Measurements from ENCODE around the gene GLI1.

GLI1 gene

DNA sequence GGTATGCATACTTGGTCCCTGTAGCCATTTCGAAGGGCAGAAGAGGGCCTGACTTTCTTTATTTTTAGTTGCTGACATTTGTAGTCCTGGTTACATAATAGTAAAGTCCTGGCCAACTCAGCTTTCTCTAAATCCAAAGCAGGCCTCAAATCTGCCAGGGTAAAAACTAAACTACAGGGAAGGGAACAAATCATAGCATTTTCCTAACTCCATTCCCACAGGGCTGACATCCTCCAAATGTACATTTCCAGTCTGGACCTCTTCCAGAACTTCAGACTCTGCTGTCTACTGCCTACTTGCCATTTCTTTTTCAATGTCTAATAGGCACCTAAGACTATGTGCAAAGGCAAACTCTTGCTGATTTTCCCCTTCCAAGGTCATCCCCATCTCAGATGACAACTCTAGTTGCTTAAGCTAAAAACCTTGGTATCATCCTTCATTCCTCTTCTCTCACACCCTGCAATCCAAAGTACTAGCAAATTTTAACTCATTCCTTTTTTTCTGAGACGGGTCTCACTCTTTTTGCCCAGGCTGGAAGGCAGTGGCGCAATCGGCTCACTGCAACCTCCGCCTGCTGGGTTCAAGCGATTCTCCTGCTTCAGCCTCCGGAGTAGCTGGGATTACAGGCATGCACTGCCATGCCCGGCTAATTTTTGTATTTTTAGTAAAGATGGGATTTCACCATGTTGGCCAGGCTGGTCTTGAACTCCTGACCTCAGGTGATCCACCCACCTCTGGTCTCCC is 58.8 kb downstream of the GLI1 start:
- no peak for TF ChIP-seq CTCF (conservative IDR thresholded peaks at IDR 0.05)
- peak overlapping the region; percentile 99 for H3K27ac ChIP-seq

- peak overlapping the region; percentile 99 for H3K27ac ChIP-seq
- no peak for TF ChIP-seq CTCF (conservative IDR thresholded peaks at IDR 0.05)
Measured at GRCh38 chr12:57518920-57519795, 59.6 kb downstream of the GLI1 start.

- 0 out of 2 replicates have a peak, but pooled peaks have one; percentile 6 for TF ChIP-seq CTCF (conservative IDR thresholded peaks at IDR 0.05)
- H3K27ac ChIP-seq: peak overlapping the region; percentile 99
Measured at GRCh38 chr12:57519796-57520052, 60.1 kb downstream of the GLI1 start.

DNA sequence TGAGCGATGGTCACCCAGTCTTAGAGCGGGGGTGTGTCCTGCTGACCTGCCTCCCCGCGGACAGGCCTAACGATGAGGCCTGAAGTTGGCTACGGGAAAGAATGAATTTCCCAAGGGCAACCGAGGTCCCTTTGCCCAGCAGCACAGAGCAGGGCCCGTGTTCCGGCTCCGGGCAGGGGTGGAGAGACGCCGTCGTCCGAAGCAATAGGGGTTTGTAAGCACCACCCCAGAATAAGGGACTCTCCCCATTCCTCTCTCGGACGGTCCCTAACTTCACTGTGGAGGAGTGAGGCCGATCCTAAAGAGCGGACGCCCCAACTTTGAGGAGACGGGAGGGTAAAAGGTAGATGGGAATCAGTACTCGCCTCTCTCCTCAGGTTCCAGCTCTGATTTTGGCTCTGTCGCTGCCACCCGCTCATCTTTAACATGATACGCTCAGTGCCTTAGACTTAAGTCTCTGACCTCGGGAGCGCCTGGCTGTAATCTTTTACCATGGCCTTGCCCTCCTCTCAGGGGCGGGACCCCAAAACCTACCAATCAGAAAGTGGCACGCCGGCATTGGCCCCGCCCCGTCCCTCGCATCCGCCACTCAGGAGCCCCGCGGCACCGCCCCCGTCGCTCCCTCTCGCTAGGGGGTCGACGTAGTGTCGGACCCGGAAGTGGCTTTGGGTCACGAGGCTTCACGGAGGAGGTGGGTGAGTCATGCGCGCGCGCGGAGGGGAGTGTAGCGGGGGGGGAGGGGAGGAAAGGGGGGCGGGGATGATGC is 60.7 kb downstream of the GLI1 start, which contains the start of gene DDIT3:
TSS of gene DDIT3 (minus strand) at position 462 of the 766 bp plus-strand sequence. CDS start 3,108 bp downstream, outside the sequence.
- no peak for TF ChIP-seq CTCF (conservative IDR thresholded peaks at IDR 0.05)
- H3K27ac ChIP-seq: peak within 1 kb of the TSS; percentile 99

- H3K27ac ChIP-seq: peak overlapping the region; percentile 99
Measured at GRCh38 chr12:57521525-57522010, 62.0 kb downstream of the GLI1 start.

More at GRCh38 chr12:57521525-57522010, 62.0 kb downstream of the GLI1 start:
- TF ChIP-seq CTCF (conservative IDR thresholded peaks at IDR 0.05): no peak

All from VCaP (cell line).